Right renal pelvis (tissue), 4 donors: ENCODE data around the gene NEO1. TPM values are rescaled to one million over a fixed set of nuclear protein-coding genes. Genes with fewer than 3 reads are reported as not detected.

Experiments
- DNase-seq, 4 donors: peaks; one replicate each; pipeline ENCODE4 v3.0.0-alpha.2; 2013; ENCODE audit warnings: low read depth in 4 of 4, low spot score in 3 of 4, missing footprints in 1 of 4
- polyA plus RNA-seq, 4 donors: library from polyadenylated mRNA; unstranded; fragments of 120-200 nt; gene quantifications; one replicate each; pipeline ENCODE4 v1.2.1, GENCODE V29; 2013; ENCODE audit not compliant: insufficient read length in 4 of 4

Gene NEO1
- polyA plus RNA-seq, 4 donors, result 126 to 141 (median 128) TPM

GRCh38 chr15:73075160-73075859 is 23.0 kb downstream of the NEO1 start:
- DNase-seq, result no peak

- no peak for DNase-seq
Observed at GRCh38 chr15:73078291-73078690, 26.0 kb downstream of the NEO1 start.

GRCh38 chr15:73078722-73079121 is 26.5 kb downstream of the NEO1 start:
- DNase-seq, result no peak

GRCh38 chr15:73079565-73079964 is 27.3 kb downstream of the NEO1 start:
- no peak for DNase-seq

- DNase-seq, result peak; percentile 30 to 47 (median 40)
Observed at GRCh38 chr15:73081321-73081958, 29.2 kb downstream of the NEO1 start.

GRCh38 chr15:73082812-73083211 is 30.5 kb downstream of the NEO1 start:
- no peak for DNase-seq

- DNase-seq, result no peak
Observed at GRCh38 chr15:73087098-73087497, 34.8 kb downstream of the NEO1 start.

GRCh38 chr15:73105064-73105463 is 52.8 kb downstream of the NEO1 start:
- DNase-seq, result no peak

- DNase-seq, result no peak
Observed at GRCh38 chr15:73108676-73109075, 56.4 kb downstream of the NEO1 start.

GRCh38 chr15:73109765-73110164 is 57.5 kb downstream of the NEO1 start:
- DNase-seq, result no peak

- DNase-seq, result no peak
Observed at GRCh38 chr15:73110201-73110600, 57.9 kb downstream of the NEO1 start.

- DNase-seq, result no peak
Observed at GRCh38 chr15:73114064-73114463, 61.8 kb downstream of the NEO1 start.

- DNase-seq, result no peak
Observed at GRCh38 chr15:73116164-73116563, 63.9 kb downstream of the NEO1 start.

GRCh38 chr15:73118055-73118454 is 65.8 kb downstream of the NEO1 start:
- no peak for DNase-seq

- DNase-seq, result no peak
Observed at GRCh38 chr15:73119478-73119877, 67.2 kb downstream of the NEO1 start.

GRCh38 chr15:73120269-73120668 is 68.0 kb downstream of the NEO1 start:
- DNase-seq, result no peak

- DNase-seq, result no peak
Observed at GRCh38 chr15:73125219-73125618, 73.0 kb downstream of the NEO1 start.

- no peak for DNase-seq
Observed at GRCh38 chr15:73127302-73127936, 75.2 kb downstream of the NEO1 start.

GRCh38 chr15:73130830-73131229 is 78.6 kb downstream of the NEO1 start:
- DNase-seq, result no peak

GRCh38 chr15:73134196-73134595 is 81.9 kb downstream of the NEO1 start:
- DNase-seq, result no peak

- DNase-seq, result no peak
Observed at GRCh38 chr15:73139041-73139743, 86.9 kb downstream of the NEO1 start.
